ENCODE measurements around the gene POLR1B. TPM values are rescaled to one million over a fixed set of nuclear protein-coding genes. Genes with fewer than 3 reads are reported as not detected.
"Not testable (repeated sequence)": the region's sequence is repeated elsewhere in the genome, so short reads cannot be mapped to it uniquely, and the experiment has no call there.

POLR1B gene
- total and polyA plus RNA-seq, 2 experiments from 2014 or later, result 15.4 to 58.3 TPM

DNA sequence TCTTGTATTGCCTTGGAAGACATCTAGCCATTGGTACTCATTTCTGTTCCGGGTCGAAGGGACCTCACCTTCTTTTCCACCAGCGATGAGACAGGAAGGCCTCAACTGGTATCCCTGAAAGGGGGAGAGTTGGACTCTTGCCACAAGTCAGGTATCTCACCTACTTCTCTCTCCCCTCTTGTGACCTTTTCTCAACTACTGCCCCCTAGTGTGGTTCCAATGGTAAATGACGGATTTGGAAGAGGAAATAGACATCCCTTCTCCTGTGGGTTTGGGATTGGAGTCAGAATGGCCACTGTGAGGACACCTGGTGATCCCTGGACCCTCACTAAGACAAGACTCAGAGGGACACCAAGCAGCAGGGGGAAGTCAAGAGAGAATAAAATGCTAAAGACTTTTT is 46.4 kb upstream of the POLR1B start:
- TF ChIP-seq, protein P1, sequence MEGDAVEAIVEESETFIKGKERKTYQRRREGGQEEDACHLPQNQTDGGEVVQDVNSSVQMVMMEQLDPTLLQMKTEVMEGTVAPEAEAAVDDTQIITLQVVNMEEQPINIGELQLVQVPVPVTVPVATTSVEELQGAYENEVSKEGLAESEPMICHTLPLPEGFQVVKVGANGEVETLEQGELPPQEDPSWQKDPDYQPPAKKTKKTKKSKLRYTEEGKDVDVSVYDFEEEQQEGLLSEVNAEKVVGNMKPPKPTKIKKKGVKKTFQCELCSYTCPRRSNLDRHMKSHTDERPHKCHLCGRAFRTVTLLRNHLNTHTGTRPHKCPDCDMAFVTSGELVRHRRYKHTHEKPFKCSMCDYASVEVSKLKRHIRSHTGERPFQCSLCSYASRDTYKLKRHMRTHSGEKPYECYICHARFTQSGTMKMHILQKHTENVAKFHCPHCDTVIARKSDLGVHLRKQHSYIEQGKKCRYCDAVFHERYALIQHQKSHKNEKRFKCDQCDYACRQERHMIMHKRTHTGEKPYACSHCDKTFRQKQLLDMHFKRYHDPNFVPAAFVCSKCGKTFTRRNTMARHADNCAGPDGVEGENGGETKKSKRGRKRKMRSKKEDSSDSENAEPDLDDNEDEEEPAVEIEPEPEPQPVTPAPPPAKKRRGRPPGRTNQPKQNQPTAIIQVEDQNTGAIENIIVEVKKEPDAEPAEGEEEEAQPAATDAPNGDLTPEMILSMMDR (conservative IDR thresholded peaks at IDR 0.05; ENCODE audit: low read depth in 2 of 2), result peak in 1 of 2 experiments; percentile 19; a peak in 3 of 4 replicates
- H4K20me1 ChIP-seq (replicated peaks; ENCODE audit: insufficient read depth); H3K4me2 ChIP-seq; H3K79me2 ChIP-seq (replicated peaks; ENCODE audit: insufficient read depth); H3K27ac ChIP-seq (ENCODE audit: low read depth); H3K27ac Mint-ChIP-seq; H3K36me3 ChIP-seq (ENCODE audit: insufficient read depth); H3K27me3 Mint-ChIP-seq (ENCODE audit: insufficient read depth, low read depth, poor library complexity); H3K27me3 ChIP-seq (ENCODE audit: insufficient read depth); H3K4me1 Mint-ChIP-seq; DNase-seq (ENCODE audit: low spot score); H3K4me1 ChIP-seq (ENCODE audit: insufficient read depth); H3F3A ChIP-seq (replicated peaks; ENCODE audit: low read depth); H3K4me3 Mint-ChIP-seq; H3K9me2 ChIP-seq (ENCODE audit: insufficient read depth); H2AFZ ChIP-seq; H3K4me3 ChIP-seq; H3K9me3 Mint-ChIP-seq: not testable (repeated sequence)
- ATAC-seq, result peak; percentile 67
- peaks cover 23% of the 10 kb centered on the region; the same call in 2 of the 3 replicates for H3K36me3 Mint-ChIP-seq (ENCODE audit: low read depth)

DNA sequence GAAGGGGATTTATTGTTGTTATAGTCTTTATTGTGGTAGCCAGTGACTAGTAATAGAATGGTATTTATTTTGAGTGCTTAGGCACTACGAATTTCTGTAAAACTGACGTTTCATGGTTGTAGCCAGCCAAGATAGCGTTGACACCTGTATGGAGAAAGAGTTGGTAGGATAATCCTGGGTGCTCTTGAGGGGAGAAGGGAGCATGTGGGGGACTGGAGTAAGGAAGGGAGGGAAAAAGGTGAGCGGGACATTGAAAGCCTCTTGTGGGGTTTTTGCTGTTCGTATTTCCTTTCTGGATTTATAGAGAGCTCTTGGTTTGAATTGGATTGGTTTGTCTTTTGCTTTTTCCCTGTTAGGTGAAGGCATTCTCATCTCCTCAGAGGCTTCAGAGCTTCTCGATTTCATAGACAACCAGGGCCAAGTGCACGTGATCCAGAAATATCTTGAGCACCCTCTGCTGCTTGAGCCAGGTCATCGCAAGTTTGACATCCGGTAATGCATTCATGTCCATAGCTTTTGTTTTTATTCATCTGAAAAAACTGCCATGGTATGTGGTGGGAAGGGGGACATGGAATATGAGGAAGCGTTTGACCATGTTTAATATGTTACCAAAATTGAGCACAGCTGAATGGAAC is 41.3 kb upstream of the POLR1B start:
- peak; percentile 67 for ATAC-seq

DNA sequence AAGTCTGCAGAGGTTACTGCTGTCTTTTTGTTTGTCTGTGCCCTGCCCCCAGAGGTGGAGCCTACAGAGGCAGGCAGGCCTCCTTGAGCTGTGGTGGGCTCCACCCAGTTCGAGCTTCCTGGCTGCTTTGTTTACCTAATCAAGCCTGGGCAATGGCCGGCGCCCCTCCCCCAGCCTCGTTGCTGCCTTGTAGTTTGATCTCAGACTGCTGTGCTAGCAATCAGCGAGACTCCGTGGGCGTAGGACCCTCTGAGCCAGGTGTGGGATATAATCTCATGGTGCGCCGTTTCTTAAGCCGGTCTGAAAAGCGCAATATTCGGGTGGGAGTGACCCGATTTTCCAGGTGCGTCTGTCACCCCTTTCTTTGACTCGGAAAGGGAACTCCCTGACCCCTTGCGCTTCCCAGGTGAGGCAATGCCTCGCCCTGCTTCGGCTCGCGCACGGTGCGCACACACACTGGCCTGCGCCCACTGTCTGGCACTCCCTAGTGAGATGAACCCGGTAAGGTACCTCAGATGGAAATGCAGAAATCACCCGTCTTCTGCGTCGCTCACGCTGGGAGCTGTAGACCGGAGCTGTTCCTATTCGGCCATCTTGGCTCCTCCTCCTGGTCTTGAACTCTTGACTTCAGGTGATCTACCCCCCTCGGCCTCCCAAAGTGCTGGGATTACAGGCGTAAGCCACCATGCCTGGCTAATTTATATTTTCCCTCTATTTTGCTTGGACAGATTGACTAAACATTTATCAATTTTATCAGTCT is 32.8 kb upstream of the POLR1B start:
- H3K9me3 Mint-ChIP-seq; H3K36me3 ChIP-seq (ENCODE audit: insufficient read depth); H3K9me2 ChIP-seq (ENCODE audit: insufficient read depth); ATAC-seq; H4K20me1 ChIP-seq (replicated peaks; ENCODE audit: insufficient read depth); H3K4me1 Mint-ChIP-seq; H3K27me3 ChIP-seq (ENCODE audit: insufficient read depth); H2AFZ ChIP-seq; H3F3A ChIP-seq (replicated peaks; ENCODE audit: low read depth); H3K4me1 ChIP-seq (ENCODE audit: insufficient read depth); H3K27me3 Mint-ChIP-seq (ENCODE audit: insufficient read depth, low read depth, poor library complexity): not testable (repeated sequence)
- peak overlapping the region; percentile 11; the same call in 1 of the 2 replicates for H3K4me3 ChIP-seq
- H3K36me3 Mint-ChIP-seq (ENCODE audit: low read depth), result peaks cover 31% of the 10 kb centered on the region
- H3K79me2 ChIP-seq (replicated peaks; ENCODE audit: insufficient read depth), result peaks cover 19% of the 10 kb centered on the region
- H3K4me2 ChIP-seq, result peak overlapping the region; percentile 9; the same call in 1 of the 2 replicates
- peak overlapping the region; percentile 52 for H3K4me3 Mint-ChIP-seq
- 0 out of 2 replicates have a peak overlapping the region, but pooled peaks have one; percentile 59 for H3K27ac Mint-ChIP-seq
- H3K27ac ChIP-seq (ENCODE audit: low read depth), result peak overlapping the region; percentile 51; the same call in 1 of the 2 replicates
- DNase-seq (ENCODE audit: low spot score), result peak; percentile 10

More for the DNA sequence above, 41.3 kb upstream of the POLR1B start:
- H3K27me3 Mint-ChIP-seq (ENCODE audit: insufficient read depth, low read depth, poor library complexity); H3K27ac Mint-ChIP-seq; H3F3A ChIP-seq (replicated peaks; ENCODE audit: low read depth); H3K4me1 Mint-ChIP-seq; H3K27me3 ChIP-seq (ENCODE audit: insufficient read depth); H2AFZ ChIP-seq; H3K27ac ChIP-seq (ENCODE audit: low read depth); H3K4me1 ChIP-seq (ENCODE audit: insufficient read depth); H3K4me3 Mint-ChIP-seq; H3K4me3 ChIP-seq; H3K4me2 ChIP-seq; H3K9me3 Mint-ChIP-seq; H3K9me2 ChIP-seq (ENCODE audit: insufficient read depth); H3K79me2 ChIP-seq (replicated peaks; ENCODE audit: insufficient read depth); H4K20me1 ChIP-seq (replicated peaks; ENCODE audit: insufficient read depth): not testable (repeated sequence)
- peak; percentile 55 for DNase-seq (ENCODE audit: low spot score)
- peaks cover 38% of the 10 kb centered on the region for H3K36me3 Mint-ChIP-seq (ENCODE audit: low read depth)
- TF ChIP-seq, protein P1 (conservative IDR thresholded peaks at IDR 0.05; ENCODE audit: low read depth in 2 of 2), result peak; percentile 46 to 63
- peaks cover 10% of the 10 kb centered on the region; the same call in 1 of the 2 replicates for H3K36me3 ChIP-seq (ENCODE audit: insufficient read depth)

All from GM23338 (cell line).